NT2/D1 (cell line): Measurements from ENCODE around the gene HORMAD2.

Source experiments
- YY1 ChIP-seq: IDR thresholded peaks from 2 replicates; pipeline ENCODE4 v1.6.1; 2011; ENCODE audit not compliant: insufficient read length, insufficient read depth
- ZNF274 ChIP-seq: IDR thresholded peaks from 2 replicates; pipeline ENCODE4 v1.6.1; 2011; ENCODE audit warnings: mild to moderate bottlenecking, low read depth, low read length

DNA sequence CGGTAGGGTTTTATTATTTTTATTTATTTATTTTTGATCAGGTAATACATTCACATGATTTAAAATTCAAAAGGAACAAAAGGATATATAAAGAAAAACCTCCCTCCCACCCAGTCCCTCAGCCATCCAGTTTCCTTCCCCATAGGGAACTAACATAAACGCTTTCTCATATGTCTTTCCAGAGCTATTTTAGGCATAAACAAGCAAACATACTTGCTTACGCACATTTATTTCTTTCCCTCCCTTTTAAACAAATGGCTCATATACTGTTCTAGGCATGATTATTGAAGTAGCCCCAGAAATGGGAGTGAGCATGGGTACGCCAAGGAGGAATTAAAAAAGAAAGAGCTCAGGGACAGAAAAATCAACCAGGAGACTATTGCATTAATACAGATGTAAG is 102.6 kb downstream of the HORMAD2 start:
- TF ChIP-seq ZNF274 (no peak), YY1 (no peak)
